HG03108 (cell line): ENCODE results near the gene PCDHA12.
"Not testable (repeated sequence)": the region's sequence is repeated elsewhere in the genome, so short reads cannot be mapped to it uniquely, and the experiment has no call there.

ENCODE experiments used
- ATAC-seq: cut with Tn5 transposase; IDR thresholded peaks from one replicate; pipeline ENCODE4 v1.9.1; 2021; ENCODE audit warnings: moderate library complexity; ENCODE audit not compliant: unreplicated experiment

Gene PCDHA12

GRCh38 chr5:140857177-140857986 lies 17.7 kb upstream of the PCDHA12 start:
- ATAC-seq = no peak

- ATAC-seq = no peak
Measured at GRCh38 chr5:140857987-140858240, 17.2 kb upstream of the PCDHA12 start.

GRCh38 chr5:140862441-140863295 lies 12.4 kb upstream of the PCDHA12 start:
- no peak for ATAC-seq

- no peak for ATAC-seq
Measured at GRCh38 chr5:140868721-140869554, 6.2 kb upstream of the PCDHA12 start, which contains the start of gene PCDHA11. TSS of gene PCDHA11 (plus strand) at chr5:140868957. CDS start at chr5:140869104, 147 bp downstream.

- no peak for ATAC-seq
Measured at GRCh38 chr5:140869555-140869886, 5.6 kb upstream of the PCDHA12 start.

- no peak for ATAC-seq
Measured at GRCh38 chr5:140870221-140871201, 4.6 kb upstream of the PCDHA12 start.

- ATAC-seq = not testable (repeated sequence)
Measured at GRCh38 chr5:140876541-140877261, 1.6 kb downstream of the PCDHA12 start.

GRCh38 chr5:140877262-140877581 lies 2.1 kb downstream of the PCDHA12 start:
- ATAC-seq = no peak

GRCh38 chr5:140881889-140882590 lies 6.9 kb downstream of the PCDHA12 start, which contains the start of gene PCDHA13:
TSS of gene PCDHA13 (plus strand) at chr5:140882124. CDS start at chr5:140882269, 145 bp downstream.
- ATAC-seq = no peak

- no peak for ATAC-seq
Measured at GRCh38 chr5:140882591-140882899, 7.4 kb downstream of the PCDHA12 start.

- ATAC-seq = no peak
Measured at GRCh38 chr5:140883373-140883772, 8.3 kb downstream of the PCDHA12 start.

- ATAC-seq = no peak
Measured at GRCh38 chr5:140883927-140884697, 9.0 kb downstream of the PCDHA12 start.

GRCh38 chr5:140916325-140916724 lies 41.2 kb downstream of the PCDHA12 start:
- ATAC-seq = no peak

GRCh38 chr5:140923601-140924000 lies 48.5 kb downstream of the PCDHA12 start:
- ATAC-seq = no peak

- ATAC-seq = no peak
Measured at GRCh38 chr5:140925806-140926442, 50.8 kb downstream of the PCDHA12 start, which contains the start of gene PCDHAC1. TSS of gene PCDHAC1 (plus strand) at chr5:140926299. CDS start at chr5:140926893, 594 bp downstream.

GRCh38 chr5:140926443-140927227 lies 51.5 kb downstream of the PCDHA12 start:
- no peak for ATAC-seq

GRCh38 chr5:140927228-140927573 lies 52.1 kb downstream of the PCDHA12 start:
- no peak for ATAC-seq
